HepG2 (cell line): ENCODE measurements around the gene RELL1. TPM values are rescaled to one million over a fixed set of nuclear protein-coding genes. Genes with fewer than 3 reads are reported as not detected.

Experiments
- ATM ChIP-seq: fragments of 450-650 bp; IDR thresholded peaks from 2 replicates; pipeline ENCODE4 v1.7.1; 2017; ENCODE audit warnings: mild to moderate bottlenecking, borderline replicate concordance
- CBX1 ChIP-seq: IDR thresholded peaks from one replicate; pipeline ENCODE4 v1.6.1; 2016; ENCODE audit warnings: antibody characterized with exemption, low read depth
- DMAP1 ChIP-seq: IDR thresholded peaks from 2 replicates; pipeline ENCODE4 v1.6.1; 2016
- ETV6 ChIP-seq: sonication (generic); formaldehyde crosslinking; conservative IDR thresholded peaks from 2 replicates; pipeline ENCODE4 v1.4.0; 2020; ENCODE audit warnings: missing genetic modification reagents
- FOSL1 ChIP-seq: sonication (generic); formaldehyde crosslinking; IDR thresholded peaks from 2 replicates; pipeline ENCODE4 v1.9.0; 2021; ENCODE audit warnings: missing genetic modification reagents, borderline replicate concordance
- HCFC1 ChIP-seq: fragments of 150-350 bp; IDR thresholded peaks from 2 replicates; pipeline ENCODE4 v1.6.1; 2014; ENCODE audit warnings: low read depth, low read length
- HMGA1 ChIP-seq: sonication (generic); formaldehyde crosslinking; conservative IDR thresholded peaks from 2 replicates; pipeline ENCODE4 v1.4.0; 2020; ENCODE audit warnings: missing genetic modification reagents
- HNF4G ChIP-seq, 2 experiments: sonication (generic) in 1 of 2; formaldehyde crosslinking in 1 of 2; IDR thresholded peaks; 2 replicates each; pipeline versions ENCODE4 v1.4.0 to v1.6.1; 2011 to 2020; ENCODE audit warnings: borderline replicate concordance in 2 of 2, low read depth in 2 of 2, mild to moderate bottlenecking in 2 of 2, low read length in 1 of 2, missing genetic modification reagents in 1 of 2, moderate library complexity in 1 of 2
- KLF13 ChIP-seq: sonication (generic); formaldehyde crosslinking; IDR thresholded peaks from 2 replicates; pipeline ENCODE4 v1.4.0; 2020; ENCODE audit warnings: mild to moderate bottlenecking, missing genetic modification reagents
- MYC ChIP-seq: sonication (generic); formaldehyde crosslinking; IDR thresholded peaks from 2 replicates; pipeline ENCODE4 v1.9.0; 2021; ENCODE audit warnings: missing genetic modification reagents, borderline replicate concordance
- NCOA1 ChIP-seq: sonication (generic); formaldehyde crosslinking; IDR thresholded peaks from 2 replicates; pipeline ENCODE4 v1.9.0; 2021; ENCODE audit warnings: missing genetic modification reagents
- RNF2 ChIP-seq: fragments of 450-650 bp; conservative IDR thresholded peaks from 2 replicates; pipeline ENCODE4 v1.6.1; 2016; ENCODE audit warnings: low read depth
- SAFB2 ChIP-seq: sonication (generic); formaldehyde crosslinking; IDR thresholded peaks from 2 replicates; pipeline ENCODE4 v1.5.1; 2020; ENCODE audit warnings: missing genetic modification reagents, low read depth, mild to moderate bottlenecking, borderline replicate concordance
- TFDP1 ChIP-seq: IDR thresholded peaks from 2 replicates; pipeline ENCODE4 v1.6.1; 2016; ENCODE audit warnings: missing compliant biosample characterization, missing genetic modification reagents, borderline replicate concordance
- ZNF567 ChIP-seq: sonication (generic); formaldehyde crosslinking; IDR thresholded peaks from 2 replicates; pipeline ENCODE4 v1.8.1; 2023; ENCODE audit warnings: mild to moderate bottlenecking, missing genetic modification reagents, borderline replicate concordance
- ZXDC ChIP-seq: sonication (generic); formaldehyde crosslinking; IDR thresholded peaks from 2 replicates; pipeline ENCODE4 v1.5.0; 2020; ENCODE audit warnings: mild to moderate bottlenecking, missing genetic modification reagents
- polyA plus RNA-seq, 8 experiments: library from polyadenylated mRNA; depleted of rRNA in 3 of 8; stranded (reverse) in 7 of 8; unstranded in 1 of 8; fragments of >200 nt; fragmentation: Illumina TruSeq in 4 of 8; extraction: Trizol in 4 of 8; gene quantifications; 2 replicates each; pipeline versions ENCODE4 v1.2.1 to v1.2.3, GENCODE V29; 2011 to 2016; ENCODE audit warnings: low read depth in 4 of 8, missing spikeins in 1 of 8, mixed read lengths in 1 of 8; ENCODE audit not compliant: insufficient read depth in 1 of 8
- total RNA-seq, 5 experiments: library from RNA; depleted of rRNA; stranded (reverse); fragments of >200 nt; fragmentation: Illumina TruSeq; extraction: Trizol; gene quantifications; 2 replicates each; pipeline ENCODE4 v1.2.3, GENCODE V29; 2016; ENCODE audit warnings: low read depth in 1 of 5
- TF ChIP-seq, protein P1 (sequence below): sonication (generic); formaldehyde crosslinking; IDR thresholded peaks from 2 replicates; pipeline ENCODE4 v1.4.0; 2020; ENCODE audit warnings: missing genetic modification reagents
- TF ChIP-seq, protein P2 (sequence below): IDR thresholded peaks from 2 replicates; pipeline ENCODE4 v1.6.1; 2016; ENCODE audit warnings: control low read depth
- TF ChIP-seq, protein P3 (sequence below): sonication (generic); formaldehyde crosslinking; IDR thresholded peaks from 2 replicates; pipeline ENCODE4 v1.8.1; 2023; ENCODE audit warnings: mild to moderate bottlenecking, missing genetic modification reagents

The RELL1 gene
- total and polyA plus RNA-seq, 2 of the 13 experiments (the other 11 are each of a cell fraction or from before 2014, with no cell fraction given), result 8.4 to 58.4 TPM

GRCh38 chr4:37648084-37648817, 37.9 kb downstream of the RELL1 start (continued):
- TF ChIP-seq ZXDC (CRISPR knock-in tag) (no peak), ATM (no peak), SAFB2 (CRISPR knock-in tag) (no peak), DMAP1 (CRISPR knock-in tag) (no peak), HCFC1 (no peak), NCOA1 (CRISPR knock-in tag) (no peak), ETV6 (no peak), ZNF567 (CRISPR knock-in tag) (no peak), TFDP1 (CRISPR knock-in tag) (peak; percentile 31; the same call in 1 of the 2 replicates), CBX1 (peak; percentile 68), HNF4G (IDR thresholded peaks at IDR 0.05; ENCODE audit: borderline replicate concordance, low read depth, low read length) (peak; percentile 87), HNF4G (CRISPR knock-in tag; IDR thresholded peaks at IDR 0.05; ENCODE audit: borderline replicate concordance, low read depth) (peak; percentile 93), FOSL1 (peak; percentile 95), MYC (CRISPR knock-in tag) (no peak; the same call in 1 of the 2 replicates), KLF13 (CRISPR knock-in tag) (no peak), RNF2 (no peak), HMGA1 (no peak)
- TF ChIP-seq, protein P1, sequence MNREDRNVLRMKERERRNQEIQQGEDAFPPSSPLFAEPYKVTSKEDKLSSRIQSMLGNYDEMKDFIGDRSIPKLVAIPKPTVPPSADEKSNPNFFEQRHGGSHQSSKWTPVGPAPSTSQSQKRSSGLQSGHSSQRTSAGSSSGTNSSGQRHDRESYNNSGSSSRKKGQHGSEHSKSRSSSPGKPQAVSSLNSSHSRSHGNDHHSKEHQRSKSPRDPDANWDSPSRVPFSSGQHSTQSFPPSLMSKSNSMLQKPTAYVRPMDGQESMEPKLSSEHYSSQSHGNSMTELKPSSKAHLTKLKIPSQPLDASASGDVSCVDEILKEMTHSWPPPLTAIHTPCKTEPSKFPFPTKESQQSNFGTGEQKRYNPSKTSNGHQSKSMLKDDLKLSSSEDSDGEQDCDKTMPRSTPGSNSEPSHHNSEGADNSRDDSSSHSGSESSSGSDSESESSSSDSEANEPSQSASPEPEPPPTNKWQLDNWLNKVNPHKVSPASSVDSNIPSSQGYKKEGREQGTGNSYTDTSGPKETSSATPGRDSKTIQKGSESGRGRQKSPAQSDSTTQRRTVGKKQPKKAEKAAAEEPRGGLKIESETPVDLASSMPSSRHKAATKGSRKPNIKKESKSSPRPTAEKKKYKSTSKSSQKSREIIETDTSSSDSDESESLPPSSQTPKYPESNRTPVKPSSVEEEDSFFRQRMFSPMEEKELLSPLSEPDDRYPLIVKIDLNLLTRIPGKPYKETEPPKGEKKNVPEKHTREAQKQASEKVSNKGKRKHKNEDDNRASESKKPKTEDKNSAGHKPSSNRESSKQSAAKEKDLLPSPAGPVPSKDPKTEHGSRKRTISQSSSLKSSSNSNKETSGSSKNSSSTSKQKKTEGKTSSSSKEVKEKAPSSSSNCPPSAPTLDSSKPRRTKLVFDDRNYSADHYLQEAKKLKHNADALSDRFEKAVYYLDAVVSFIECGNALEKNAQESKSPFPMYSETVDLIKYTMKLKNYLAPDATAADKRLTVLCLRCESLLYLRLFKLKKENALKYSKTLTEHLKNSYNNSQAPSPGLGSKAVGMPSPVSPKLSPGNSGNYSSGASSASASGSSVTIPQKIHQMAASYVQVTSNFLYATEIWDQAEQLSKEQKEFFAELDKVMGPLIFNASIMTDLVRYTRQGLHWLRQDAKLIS (CRISPR knock-in tag), result no peak
- TF ChIP-seq, protein P2, sequence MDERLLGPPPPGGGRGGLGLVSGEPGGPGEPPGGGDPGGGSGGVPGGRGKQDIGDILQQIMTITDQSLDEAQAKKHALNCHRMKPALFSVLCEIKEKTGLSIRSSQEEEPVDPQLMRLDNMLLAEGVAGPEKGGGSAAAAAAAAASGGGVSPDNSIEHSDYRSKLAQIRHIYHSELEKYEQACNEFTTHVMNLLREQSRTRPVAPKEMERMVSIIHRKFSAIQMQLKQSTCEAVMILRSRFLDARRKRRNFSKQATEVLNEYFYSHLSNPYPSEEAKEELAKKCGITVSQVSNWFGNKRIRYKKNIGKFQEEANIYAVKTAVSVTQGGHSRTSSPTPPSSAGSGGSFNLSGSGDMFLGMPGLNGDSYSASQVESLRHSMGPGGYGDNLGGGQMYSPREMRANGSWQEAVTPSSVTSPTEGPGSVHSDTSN (CRISPR knock-in tag), result no peak
- TF ChIP-seq, protein P3, sequence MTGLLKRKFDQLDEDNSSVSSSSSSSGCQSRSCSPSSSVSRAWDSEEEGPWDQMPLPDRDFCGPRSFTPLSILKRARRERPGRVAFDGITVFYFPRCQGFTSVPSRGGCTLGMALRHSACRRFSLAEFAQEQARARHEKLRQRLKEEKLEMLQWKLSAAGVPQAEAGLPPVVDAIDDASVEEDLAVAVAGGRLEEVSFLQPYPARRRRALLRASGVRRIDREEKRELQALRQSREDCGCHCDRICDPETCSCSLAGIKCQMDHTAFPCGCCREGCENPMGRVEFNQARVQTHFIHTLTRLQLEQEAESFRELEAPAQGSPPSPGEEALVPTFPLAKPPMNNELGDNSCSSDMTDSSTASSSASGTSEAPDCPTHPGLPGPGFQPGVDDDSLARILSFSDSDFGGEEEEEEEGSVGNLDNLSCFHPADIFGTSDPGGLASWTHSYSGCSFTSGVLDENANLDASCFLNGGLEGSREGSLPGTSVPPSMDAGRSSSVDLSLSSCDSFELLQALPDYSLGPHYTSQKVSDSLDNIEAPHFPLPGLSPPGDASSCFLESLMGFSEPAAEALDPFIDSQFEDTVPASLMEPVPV (CRISPR knock-in tag), result no peak
